Measurements from ENCODE around the gene FAM98C. TPM values are rescaled to one million over a fixed set of nuclear protein-coding genes. Genes with fewer than 3 reads are reported as not detected.

Gene FAM98C
- total RNA-seq, 1 donor from 2014 or later: 16.0 TPM

GRCh38 chr19:38378866-38379265 lies 24.0 kb upstream of the FAM98C start:
- peaks cover 24% of the 10 kb centered on the region for H3K36me3 Mint-ChIP-seq (ENCODE audit: low read depth)
- no peaks in the 10 kb centered on the region for H3K9me3 Mint-ChIP-seq (ENCODE audit: low read depth)
- no peak for DNase-seq (ENCODE audit: low spot score)
- TF ChIP-seq, protein P1, sequence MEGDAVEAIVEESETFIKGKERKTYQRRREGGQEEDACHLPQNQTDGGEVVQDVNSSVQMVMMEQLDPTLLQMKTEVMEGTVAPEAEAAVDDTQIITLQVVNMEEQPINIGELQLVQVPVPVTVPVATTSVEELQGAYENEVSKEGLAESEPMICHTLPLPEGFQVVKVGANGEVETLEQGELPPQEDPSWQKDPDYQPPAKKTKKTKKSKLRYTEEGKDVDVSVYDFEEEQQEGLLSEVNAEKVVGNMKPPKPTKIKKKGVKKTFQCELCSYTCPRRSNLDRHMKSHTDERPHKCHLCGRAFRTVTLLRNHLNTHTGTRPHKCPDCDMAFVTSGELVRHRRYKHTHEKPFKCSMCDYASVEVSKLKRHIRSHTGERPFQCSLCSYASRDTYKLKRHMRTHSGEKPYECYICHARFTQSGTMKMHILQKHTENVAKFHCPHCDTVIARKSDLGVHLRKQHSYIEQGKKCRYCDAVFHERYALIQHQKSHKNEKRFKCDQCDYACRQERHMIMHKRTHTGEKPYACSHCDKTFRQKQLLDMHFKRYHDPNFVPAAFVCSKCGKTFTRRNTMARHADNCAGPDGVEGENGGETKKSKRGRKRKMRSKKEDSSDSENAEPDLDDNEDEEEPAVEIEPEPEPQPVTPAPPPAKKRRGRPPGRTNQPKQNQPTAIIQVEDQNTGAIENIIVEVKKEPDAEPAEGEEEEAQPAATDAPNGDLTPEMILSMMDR (IDR thresholded peaks at IDR 0.05): no peak
- no peak overlapping the region for H3K27ac Mint-ChIP-seq (ENCODE audit: unreplicated experiment)
- peaks cover 24% of the 10 kb centered on the region for H3K4me1 Mint-ChIP-seq (ENCODE audit: low read depth)
- H3K27me3 Mint-ChIP-seq (ENCODE audit: low read depth): no peaks in the 10 kb centered on the region
- H3K4me3 Mint-ChIP-seq (ENCODE audit: unreplicated experiment): no peak overlapping the region

DNA sequence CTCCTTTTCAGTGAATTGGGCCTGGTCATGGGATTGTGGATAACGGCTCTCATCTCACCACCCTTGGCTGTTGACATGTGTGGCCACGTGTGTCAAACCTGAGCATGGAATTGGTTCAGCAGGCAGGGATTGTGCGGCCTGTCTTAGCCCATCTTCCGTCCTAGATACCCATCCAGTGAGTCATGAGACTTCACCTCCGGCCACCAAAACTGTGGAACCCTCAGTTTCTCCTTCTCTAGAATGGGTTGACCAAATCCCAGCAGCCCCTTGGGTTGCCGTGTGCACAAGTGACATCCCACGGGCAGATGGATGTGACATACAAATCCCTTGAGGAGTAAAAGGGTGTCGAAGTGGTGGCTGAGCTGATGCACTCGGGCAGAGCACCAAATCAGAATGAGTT lies 21.8 kb upstream of the FAM98C start:
- no peaks in the 10 kb centered on the region for H3K27me3 Mint-ChIP-seq (ENCODE audit: low read depth)

DNA sequence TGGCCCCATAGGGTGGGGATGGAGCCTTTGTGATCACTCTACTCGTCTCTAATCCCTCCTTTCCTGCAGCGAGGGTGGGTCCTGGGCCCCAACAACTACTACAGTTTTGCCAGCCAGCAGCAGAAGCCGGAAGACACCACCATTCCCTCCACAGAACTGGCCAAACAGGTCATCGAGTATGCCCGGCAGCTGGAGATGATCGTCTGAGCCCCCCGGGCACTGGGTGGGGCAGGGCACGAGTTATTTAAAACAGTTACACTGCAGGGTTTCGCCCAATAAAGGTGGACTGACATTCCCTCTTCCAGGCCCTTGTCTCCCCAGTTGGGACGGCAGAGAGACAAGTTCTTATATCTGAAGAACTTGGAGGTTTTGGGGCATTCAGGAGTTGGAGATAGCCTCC lies 19.7 kb upstream of the FAM98C start:
- DNase-seq (ENCODE audit: low spot score): no peak
- H3K9me3 Mint-ChIP-seq (ENCODE audit: low read depth): no peaks in the 10 kb centered on the region
- peaks cover 21% of the 10 kb centered on the region for H3K36me3 Mint-ChIP-seq (ENCODE audit: low read depth)
- H3K4me1 Mint-ChIP-seq (ENCODE audit: low read depth): peaks cover 8% of the 10 kb centered on the region
- H3K27ac Mint-ChIP-seq (ENCODE audit: unreplicated experiment): no peak overlapping the region
- TF ChIP-seq, protein P1 (IDR thresholded peaks at IDR 0.05): no peak
- H3K27me3 Mint-ChIP-seq (ENCODE audit: low read depth): no peaks in the 10 kb centered on the region
- no peak overlapping the region for H3K4me3 Mint-ChIP-seq (ENCODE audit: unreplicated experiment)

More for the DNA sequence above, 21.8 kb upstream of the FAM98C start:
- TF ChIP-seq, protein P1 (IDR thresholded peaks at IDR 0.05): no peak
- Mint-ChIP-seq H3K36me3 (ENCODE audit: low read depth) (peaks cover 24% of the 10 kb centered on the region), H3K4me3 (ENCODE audit: unreplicated experiment) (no peak overlapping the region), H3K9me3 (ENCODE audit: low read depth) (no peaks in the 10 kb centered on the region), H3K27ac (ENCODE audit: unreplicated experiment) (no peak overlapping the region), H3K4me1 (ENCODE audit: low read depth) (peaks cover 8% of the 10 kb centered on the region)
- no peak for DNase-seq (ENCODE audit: low spot score)

DNA sequence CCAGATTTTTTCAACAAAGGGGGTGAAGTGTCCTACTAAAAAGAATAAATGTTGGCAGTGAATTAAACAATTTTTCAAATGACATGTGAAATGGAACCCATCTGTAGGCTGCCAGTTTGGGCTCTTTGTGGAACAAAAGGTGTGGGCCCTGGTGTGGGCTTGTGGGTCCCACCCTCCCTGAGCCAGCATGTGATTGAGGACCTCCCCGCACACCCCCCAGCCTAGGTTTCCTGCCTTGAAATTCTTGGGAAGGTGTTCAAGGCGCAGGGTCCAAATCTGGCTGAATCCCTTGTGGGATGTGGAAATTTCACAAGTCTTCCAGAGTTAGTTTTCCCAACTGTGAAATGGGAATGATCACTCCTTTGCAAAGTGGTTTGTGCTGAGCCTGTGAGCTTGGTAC lies 19.1 kb upstream of the FAM98C start:
- no peak overlapping the region for H3K27ac Mint-ChIP-seq (ENCODE audit: unreplicated experiment)
- H3K4me1 Mint-ChIP-seq (ENCODE audit: low read depth): peaks cover 9% of the 10 kb centered on the region
- H3K27me3 Mint-ChIP-seq (ENCODE audit: low read depth): no peaks in the 10 kb centered on the region
- H3K4me3 Mint-ChIP-seq (ENCODE audit: unreplicated experiment): no peak overlapping the region
- H3K9me3 Mint-ChIP-seq (ENCODE audit: low read depth): no peaks in the 10 kb centered on the region
- DNase-seq (ENCODE audit: low spot score): no peak
- H3K36me3 Mint-ChIP-seq (ENCODE audit: low read depth): peaks cover 21% of the 10 kb centered on the region
- TF ChIP-seq, protein P1 (IDR thresholded peaks at IDR 0.05): no peak

DNA sequence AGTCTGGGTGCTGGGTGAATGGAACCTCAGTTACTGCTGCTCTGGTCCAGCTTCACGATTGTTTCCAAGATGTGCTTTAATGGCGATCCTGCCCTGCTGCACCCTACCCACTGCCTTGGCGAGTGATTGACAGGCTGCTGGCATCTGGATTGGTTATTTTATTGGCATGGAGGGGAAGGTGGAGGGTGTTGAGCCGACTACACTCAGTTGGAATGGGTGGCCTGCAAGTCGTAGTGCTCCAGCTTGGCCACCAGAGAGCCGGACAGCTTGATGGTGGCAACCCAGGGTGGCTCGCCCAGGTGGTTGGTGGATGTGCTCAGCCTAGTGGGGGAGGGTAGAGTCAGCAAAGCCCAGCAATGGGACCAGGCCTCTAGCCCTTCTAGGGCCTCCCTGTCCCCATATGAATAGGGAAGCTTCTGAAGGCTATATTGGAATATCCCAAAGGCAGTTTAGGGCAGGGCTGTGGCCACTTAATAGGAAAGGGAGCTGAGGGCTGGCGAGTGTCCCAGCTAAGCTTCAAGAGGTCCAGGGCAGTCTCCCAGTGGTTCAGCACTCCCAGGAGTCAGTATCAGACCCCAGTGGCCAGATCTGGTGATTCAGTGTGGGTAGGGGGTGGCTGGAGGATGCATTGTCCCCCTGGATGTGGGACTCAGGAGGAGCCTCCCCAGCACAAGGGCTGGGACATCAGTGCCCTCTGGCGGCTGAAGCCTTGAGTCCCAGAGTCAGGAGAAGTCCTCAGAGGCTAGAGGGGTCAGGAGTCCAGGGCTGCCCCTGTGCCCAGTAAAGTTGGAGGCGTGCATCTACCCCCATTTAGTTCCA lies 18.5 kb upstream of the FAM98C start:
- TF ChIP-seq, protein P1 (IDR thresholded peaks at IDR 0.05): peak; percentile 47
- no peak for DNase-seq (ENCODE audit: low spot score)
- Mint-ChIP-seq H3K27me3 (ENCODE audit: low read depth) (no peaks in the 10 kb centered on the region), H3K27ac (ENCODE audit: unreplicated experiment) (no peak overlapping the region), H3K4me1 (ENCODE audit: low read depth) (peaks cover 11% of the 10 kb centered on the region), H3K4me3 (ENCODE audit: unreplicated experiment) (no peak overlapping the region), H3K9me3 (ENCODE audit: low read depth) (no peaks in the 10 kb centered on the region), H3K36me3 (ENCODE audit: low read depth) (peaks cover 19% of the 10 kb centered on the region)
